Measurements from ENCODE around the gene RUNDC1. TPM values are rescaled to one million over a fixed set of nuclear protein-coding genes. Genes with fewer than 3 reads are reported as not detected.

Gene RUNDC1
- total RNA-seq, 4 donors from 2014 or later = 7.2 to 12.1 (median 10.5) TPM

- no peak for TF ChIP-seq CTCF (IDR thresholded peaks at IDR 0.05; ENCODE audit: low read depth)
Observed at GRCh38 chr17:43011728-43012472, 31.5 kb downstream of the RUNDC1 start.

- TF ChIP-seq CTCF (IDR thresholded peaks at IDR 0.05; ENCODE audit: low read depth) = no peak
Observed at GRCh38 chr17:43013296-43013695, 32.9 kb downstream of the RUNDC1 start.

- TF ChIP-seq CTCF (IDR thresholded peaks at IDR 0.05; ENCODE audit: low read depth) = no peak
Observed at GRCh38 chr17:43014020-43014648, 33.8 kb downstream of the RUNDC1 start.

- TF ChIP-seq CTCF (IDR thresholded peaks at IDR 0.05; ENCODE audit: low read depth) = no peak
Observed at GRCh38 chr17:43014649-43015542, 34.5 kb downstream of the RUNDC1 start.

GRCh38 chr17:43015579-43015978 lies 35.2 kb downstream of the RUNDC1 start:
- TF ChIP-seq CTCF (IDR thresholded peaks at IDR 0.05; ENCODE audit: low read depth) = no peak

GRCh38 chr17:43016216-43016615 lies 35.9 kb downstream of the RUNDC1 start:
- no peak for TF ChIP-seq CTCF (IDR thresholded peaks at IDR 0.05; ENCODE audit: low read depth)
